B cell (primary cell): Measurements from ENCODE around the gene RAP1GDS1. TPM values are rescaled to one million over a fixed set of nuclear protein-coding genes. Genes with fewer than 3 reads are reported as not detected.

Experiments used
- ATAC-seq: fragments of 200-7000 bp; cut with Tn5 transposase; one replicate; pipeline ENCODE4 v1.10.0; 2021; ENCODE audit warnings: low read depth, mild to moderate bottlenecking, moderate number of reproducible peaks, moderate library complexity
- CTCF ChIA-PET: fragments of 350-600 bp; sonication (Branson Sonifier 250); formaldehyde crosslinking; loops from one replicate; lab custom pipeline; 2021; ENCODE audit warnings: antibody characterized with exemption, inconsistent platforms; lab: Charles Lee
- POLR2A ChIA-PET: fragments of 350-600 bp; sonication (Branson Sonifier 250); formaldehyde crosslinking; loops from one replicate; lab custom pipeline; 2021; ENCODE audit warnings: antibody characterized with exemption; lab: Charles Lee
- DNase-seq: peaks from one replicate; pipeline ENCODE4 v3.0.0; 2013
- H2AFZ ChIP-seq: 2 replicates; pipeline ENCODE4 v1.6.1; 2012; ENCODE audit warnings: mild to moderate bottlenecking, low read depth, low read length; ENCODE audit not compliant: insufficient read depth, poor library complexity, severe bottlenecking
- H3K27ac ChIP-seq, 2 donors: 1 replicate in 1 of 2; 2 replicates in 1 of 2; pipeline ENCODE4 v1.5.1; 2012 to 2013; ENCODE audit warnings: low read length in 2 of 2, mild to moderate bottlenecking in 2 of 2, moderate library complexity in 1 of 2
- H3K27me3 ChIP-seq, 4 experiments: fragments of 200-600 bp in 1 of 4; sonication (generic) in 1 of 4; replicated peaks in 1 of 4; 1 replicate in 2 of 4; 2 replicates in 2 of 4; pipeline versions ENCODE4 v1.6.1 to v1.7.0; 2013 to 2016; ENCODE audit warnings: low read length in 3 of 4, mild to moderate bottlenecking in 2 of 4, mixed read lengths in 1 of 4, moderate library complexity in 1 of 4; ENCODE audit not compliant: insufficient read depth in 4 of 4, control insufficient read depth in 3 of 4; ENCODE audit errors: control extremely low read depth in 1 of 4
- H3K36me3 ChIP-seq, 2 experiments: replicated peaks in 1 of 2; 1 replicate in 1 of 2; 2 replicates in 1 of 2; pipeline versions ENCODE4 v1.6.1 to v1.7.1; 2013; ENCODE audit warnings: low read length in 1 of 2; ENCODE audit not compliant: insufficient read depth in 2 of 2, control insufficient read depth in 1 of 2; ENCODE audit errors: control extremely low read depth in 1 of 2, extremely low read depth in 1 of 2
- H3K4me1 ChIP-seq, 2 donors: fragments of 200-600 bp in 1 of 2; sonication (generic) in 1 of 2; 1 replicate in 1 of 2; 2 replicates in 1 of 2; pipeline versions ENCODE4 v1.5.1 to v1.6.1; 2013 to 2017; ENCODE audit warnings: low read length in 2 of 2; ENCODE audit not compliant: control insufficient read depth in 2 of 2, insufficient read depth in 2 of 2
- H3K4me2 ChIP-seq: replicated peaks from 2 replicates; pipeline ENCODE3; 2012; ENCODE audit warnings: mild to moderate bottlenecking, low read depth, low read length; ENCODE audit not compliant: poor library complexity, severe bottlenecking
- H3K4me3 ChIP-seq, 5 experiments: fragments of 200-600 bp in 1 of 5; sonication (generic) in 1 of 5; 1 replicate in 3 of 5; 2 replicates in 2 of 5; pipeline versions ENCODE4 v1.5.1 to v1.7.0; 2011 to 2016; ENCODE audit warnings: low read length in 4 of 5, mild to moderate bottlenecking in 4 of 5, low read depth in 2 of 5, control low read depth in 1 of 5, moderate library complexity in 1 of 5; ENCODE audit not compliant: insufficient read depth in 1 of 5; ENCODE audit errors: control extremely low read depth in 1 of 5, extremely low read depth in 1 of 5
- H3K79me2 ChIP-seq: fragments of 200-600 bp; sonication (generic); one replicate; pipeline ENCODE4 v1.6.0; 2016; ENCODE audit warnings: low read length; ENCODE audit not compliant: control insufficient read depth, insufficient read depth
- H3K9ac ChIP-seq: fragments of 200-600 bp; sonication (generic); 2 replicates; pipeline ENCODE4 v1.6.1; 2017; ENCODE audit warnings: mild to moderate bottlenecking, low read length, moderate library complexity
- H3K9me3 ChIP-seq, 3 donors: one replicate each; pipeline versions ENCODE4 v1.6.1 to v1.7.1; 2013; ENCODE audit warnings: low read length in 2 of 3; ENCODE audit not compliant: control insufficient read depth in 2 of 3, insufficient read depth in 1 of 3; ENCODE audit errors: control extremely low read depth in 1 of 3
- H4K20me1 ChIP-seq: 2 replicates; pipeline ENCODE4 v1.6.0; 2012; ENCODE audit warnings: mild to moderate bottlenecking, low read length; ENCODE audit not compliant: insufficient read depth, control insufficient read depth, poor library complexity, severe bottlenecking
- H3K27ac Mint-ChIP-seq: one replicate; pipeline ENCODE4 v1.8.0; 2021; ENCODE audit warnings: mixed read lengths
- H3K27me3 Mint-ChIP-seq: one replicate; pipeline ENCODE4 v1.8.0; 2021; ENCODE audit warnings: mixed read lengths
- H3K4me1 Mint-ChIP-seq: one replicate; pipeline ENCODE4 v1.8.0; 2021; ENCODE audit warnings: mixed read lengths
- H3K4me3 Mint-ChIP-seq: one replicate; pipeline ENCODE4 v1.8.0; 2021; ENCODE audit warnings: mixed read lengths
- H3K9me3 Mint-ChIP-seq: one replicate; pipeline ENCODE4 v1.8.0; 2022; ENCODE audit warnings: mixed read lengths; ENCODE audit not compliant: insufficient read depth
- EZH2 ChIP-seq: IDR thresholded peaks from 2 replicates; pipeline ENCODE4 v1.6.1; 2012; ENCODE audit warnings: borderline replicate concordance, low read depth, mild to moderate bottlenecking, moderate library complexity, low read length; ENCODE audit not compliant: insufficient read depth, poor library complexity, severe bottlenecking
- WGBS: methylation state at CpG from one replicate; pipeline ENCODE4 v1.1.5; 2013; ENCODE audit warnings: missing lambda C conversion rate; ENCODE audit not compliant: insufficient coverage; 5-methylcytosine and 5-hydroxymethylcytosine counted together
- intact Hi-C: fragments of 100-400 bp; cut with micrococcal nuclease; formaldehyde crosslinking; loops from one replicate; pipeline ENCODE4 v1.10.0; 2022
- polyA plus RNA-seq: library from polyadenylated mRNA; depleted of rRNA; stranded (reverse); fragments of >200 nt; gene quantifications from 2 replicates; pipeline ENCODE4 v1.2.3, GENCODE V29; 2012
- total RNA-seq, 2 donors: library from RNA; stranded (reverse); fragments of 120-200 nt in 1 of 2; gene quantifications; 1 replicate in 1 of 2; 2 replicates in 1 of 2; pipeline versions ENCODE4 v1.2.3 to v1.2.4, GENCODE V29; 2013 to 2022
- TF ChIP-seq, protein P1 (sequence below): fragments of 200-600 bp; IDR thresholded peaks from one replicate; pipeline ENCODE4 v1.8.0; 2022; ENCODE audit warnings: antibody characterized with exemption, mild to moderate bottlenecking

Gene RAP1GDS1
- total and polyA plus RNA-seq, 2 donors (not counting 1 experiment from before 2014, with no cell fraction given), result 23.6 to 66.3 TPM

DNA sequence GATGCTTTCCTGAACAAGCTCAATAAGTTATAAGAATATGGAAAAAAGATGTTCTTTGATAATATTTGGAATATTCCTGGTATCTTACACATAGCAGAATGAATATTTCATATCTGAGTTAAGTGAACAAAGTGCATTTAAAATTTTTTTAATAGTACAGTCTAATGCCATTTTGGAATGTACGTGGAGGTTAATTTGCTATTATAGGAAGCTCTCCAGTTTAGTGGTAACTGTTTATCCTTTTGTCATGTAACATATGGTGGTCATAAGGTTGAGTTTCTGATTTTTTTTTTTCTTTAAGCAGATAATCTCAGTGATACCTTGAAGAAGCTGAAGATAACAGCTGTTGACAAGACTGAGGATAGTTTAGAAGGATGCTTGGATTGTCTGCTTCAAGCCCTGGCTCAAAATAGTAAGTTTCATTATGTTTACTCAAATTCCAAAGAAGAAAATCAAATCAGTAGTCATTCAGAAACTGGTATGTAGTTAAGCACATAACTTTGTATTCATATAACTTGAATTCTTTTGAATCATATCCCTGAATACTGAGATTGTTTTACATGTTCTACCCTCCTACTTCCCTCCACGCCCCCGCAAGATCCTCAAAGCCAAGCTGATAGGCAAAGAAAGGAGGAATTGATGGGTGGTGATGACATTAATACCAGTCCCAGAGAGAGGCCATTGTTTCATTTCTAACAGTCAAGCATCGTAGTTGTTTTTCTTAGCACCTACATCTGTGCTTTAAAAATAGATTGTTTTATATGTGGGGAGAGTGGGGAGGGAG lies 32.1 kb downstream of the RAP1GDS1 start:
- H3K9ac ChIP-seq, result no peak overlapping the region
- H3K9me3 Mint-ChIP-seq, result no peaks in the 10 kb centered on the region
- no peaks in the 10 kb centered on the region for H3K27me3 Mint-ChIP-seq
- no peaks in the 10 kb centered on the region for H3K27me3 ChIP-seq
- ChIA-PET CTCF (interaction anchor here (1.2 kb wide), 1 partner anchor 57 kb away, joined by 3 read pairs; no protein-coding TSS in a partner anchor), POLR2A (no interaction called here)
- ATAC-seq, result no peak
- no peak overlapping the region for H3K27ac ChIP-seq
- DNase-seq, result no peak
- peaks cover 77% of the 10 kb centered on the region for H3K79me2 ChIP-seq
- H3K4me3 ChIP-seq, result no peak overlapping the region
- no peak overlapping the region for H2AFZ ChIP-seq
- no peak overlapping the region for H3K4me3 Mint-ChIP-seq
- intact Hi-C loops, result loop anchor here (10.0 kb wide), 1 partner anchor 52 kb away; no protein-coding TSS in a partner anchor
- no CpG with 5 or more reads among the region's 4 CpGs for WGBS
- no peaks in the 10 kb centered on the region for H3K9me3 ChIP-seq
- peaks cover 25 to 29% of the 10 kb centered on the region in 2 donors for H3K4me1 ChIP-seq
- peaks cover 11% of the 10 kb centered on the region for H4K20me1 ChIP-seq
- H3K4me2 ChIP-seq, result no peak overlapping the region
- no peak overlapping the region for H3K27ac Mint-ChIP-seq
- TF ChIP-seq, protein P1, sequence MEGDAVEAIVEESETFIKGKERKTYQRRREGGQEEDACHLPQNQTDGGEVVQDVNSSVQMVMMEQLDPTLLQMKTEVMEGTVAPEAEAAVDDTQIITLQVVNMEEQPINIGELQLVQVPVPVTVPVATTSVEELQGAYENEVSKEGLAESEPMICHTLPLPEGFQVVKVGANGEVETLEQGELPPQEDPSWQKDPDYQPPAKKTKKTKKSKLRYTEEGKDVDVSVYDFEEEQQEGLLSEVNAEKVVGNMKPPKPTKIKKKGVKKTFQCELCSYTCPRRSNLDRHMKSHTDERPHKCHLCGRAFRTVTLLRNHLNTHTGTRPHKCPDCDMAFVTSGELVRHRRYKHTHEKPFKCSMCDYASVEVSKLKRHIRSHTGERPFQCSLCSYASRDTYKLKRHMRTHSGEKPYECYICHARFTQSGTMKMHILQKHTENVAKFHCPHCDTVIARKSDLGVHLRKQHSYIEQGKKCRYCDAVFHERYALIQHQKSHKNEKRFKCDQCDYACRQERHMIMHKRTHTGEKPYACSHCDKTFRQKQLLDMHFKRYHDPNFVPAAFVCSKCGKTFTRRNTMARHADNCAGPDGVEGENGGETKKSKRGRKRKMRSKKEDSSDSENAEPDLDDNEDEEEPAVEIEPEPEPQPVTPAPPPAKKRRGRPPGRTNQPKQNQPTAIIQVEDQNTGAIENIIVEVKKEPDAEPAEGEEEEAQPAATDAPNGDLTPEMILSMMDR, result no peak
- no peak for TF ChIP-seq EZH2
- H3K36me3 ChIP-seq, result peaks cover 3 to 16% of the 10 kb centered on the region in 2 experiments
- peaks cover 60% of the 10 kb centered on the region for H3K4me1 Mint-ChIP-seq

DNA sequence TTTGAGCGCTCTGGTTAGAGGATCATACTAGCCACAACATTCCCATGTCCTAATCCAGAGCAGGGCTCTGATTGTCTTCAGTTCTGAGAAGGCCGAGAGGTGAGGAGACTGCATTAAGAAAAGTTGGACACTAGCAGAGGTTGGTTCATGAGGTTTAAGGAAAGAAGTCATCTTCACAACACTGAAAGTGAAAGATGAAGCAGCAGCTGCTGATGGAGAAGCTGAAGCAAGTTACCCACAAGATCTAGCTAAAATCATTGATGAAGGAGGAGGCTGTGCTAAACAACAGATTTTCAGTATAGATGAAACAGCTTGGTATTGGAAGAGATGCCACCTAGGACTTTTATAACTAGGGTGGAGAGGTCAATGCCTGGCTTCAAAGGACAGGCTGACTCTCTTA lies 36.8 kb downstream of the RAP1GDS1 start:
- ATAC-seq, result no peak
- peaks cover 42% of the 10 kb centered on the region for H3K4me1 Mint-ChIP-seq
- no peaks in the 10 kb centered on the region for H3K9me3 Mint-ChIP-seq
- H3K27me3 ChIP-seq, result no peaks in the 10 kb centered on the region
- intact Hi-C loops, result loop anchor here (10.0 kb wide), 1 partner anchor 47 kb away; no protein-coding TSS in a partner anchor
- peaks cover 8 to 24% of the 10 kb centered on the region in 2 experiments for H3K36me3 ChIP-seq
- CTCF ChIA-PET, result no interaction called here
- peaks cover 5% of the 10 kb centered on the region for H4K20me1 ChIP-seq
- no CpG with 5 or more reads among the region's 2 CpGs for WGBS
- H3K27ac ChIP-seq, result peak overlapping the region in 1 of 2 donors; percentile 5
- no peak overlapping the region for H3K27ac Mint-ChIP-seq
- no peak for TF ChIP-seq EZH2
- TF ChIP-seq, protein P1, result no peak
- no peak overlapping the region for H3K4me2 ChIP-seq
- H3K4me3 Mint-ChIP-seq, result no peak overlapping the region
- H3K4me1 ChIP-seq, result peaks cover 0 to 9% of the 10 kb centered on the region in 2 donors
- H3K79me2 ChIP-seq, result peaks cover 75% of the 10 kb centered on the region
- H3K27me3 Mint-ChIP-seq, result no peaks in the 10 kb centered on the region
- no peak overlapping the region for H2AFZ ChIP-seq
- POLR2A ChIA-PET, result interaction anchor here (0.6 kb wide), 1 partner anchor 540 kb away, joined by 3 read pairs; no protein-coding TSS in a partner anchor
- no peak overlapping the region for H3K9ac ChIP-seq
- H3K4me3 ChIP-seq, result no peak overlapping the region
- no peak for DNase-seq
- peaks cover 2 to 5% (median 4%) of the 10 kb centered on the region in 3 donors for H3K9me3 ChIP-seq
